ENCODE results near the gene EMILIN2. TPM values are rescaled to one million over a fixed set of nuclear protein-coding genes. Genes with fewer than 3 reads are reported as not detected.

EMILIN2 gene
- total and polyA plus RNA-seq, 2 of the 8 experiments (the other 6 are each of a cell fraction or from before 2014, with no cell fraction given), result 6.0 to 7.5 TPM

DNA sequence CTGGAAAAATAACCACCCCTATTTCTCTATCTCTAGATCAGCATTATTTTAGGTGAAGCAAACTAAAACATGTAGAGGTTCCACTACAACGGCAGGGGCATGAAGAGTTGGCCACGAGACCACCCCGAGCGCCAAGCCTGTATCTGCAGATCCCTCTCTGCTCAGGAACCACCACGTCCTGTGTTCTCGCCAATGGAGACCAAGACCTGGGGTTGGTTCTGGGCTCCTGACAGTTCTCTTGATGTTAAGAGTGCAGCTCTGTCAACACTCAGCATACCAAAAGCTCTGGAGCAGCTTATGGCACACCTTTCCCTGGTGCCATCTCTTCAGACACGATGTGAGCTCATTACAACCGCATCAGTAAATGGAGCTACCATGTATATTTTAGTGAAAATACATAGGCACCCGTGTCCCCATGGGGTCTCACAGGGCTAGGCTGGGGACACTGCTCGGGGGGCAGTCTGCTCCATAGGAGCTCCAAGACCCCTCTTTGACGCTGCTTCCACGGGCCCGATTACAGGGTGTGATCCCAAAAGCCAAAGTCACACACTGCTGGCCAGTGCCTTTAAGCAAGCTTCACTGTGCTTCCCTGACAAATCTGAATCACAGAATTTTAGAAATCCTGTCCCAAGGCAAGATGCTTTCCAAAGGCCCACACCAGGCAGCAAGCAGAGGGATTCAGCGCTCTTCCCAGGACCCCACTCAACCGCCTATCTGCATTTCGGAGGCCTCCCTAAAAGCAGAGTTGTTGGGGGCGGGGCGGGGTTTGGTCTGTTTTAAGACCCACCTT lies 72.2 kb downstream of the EMILIN2 start:
- WGBS, 2 experiments (ENCODE audit: extremely low coverage in 1 of 2, insufficient coverage in 1 of 2, insufficient read length in 1 of 2, insufficient replicate concordance in 2 of 2, low coverage in 1 of 2, low lambda C conversion rate in 2 of 2, missing lambda C conversion rate in 1 of 2), result 95% methylated on average over 18 of the region's 18 CpGs; no CpG with 5 or more reads in 1 of the 2 experiments
- Histone ChIP-seq H3K9me3 (ENCODE audit: insufficient read depth in 2 of 2, low read depth in 1 of 2, low read length in 1 of 2) (no peaks in the 10 kb centered on the region), H2BK120ac (replicated peaks; ENCODE audit: low read depth, low read length) (no peak overlapping the region), H3K23ac (ENCODE audit: insufficient read length) (no peak overlapping the region), H3K27ac (ENCODE audit: low read depth, low read length) (no peak overlapping the region), H3K36me3 (ENCODE audit: control insufficient read depth in 2 of 4, insufficient read depth in 4 of 4, low read length in 3 of 4) (peaks cover 6 to 21% (median 13%) of the 10 kb centered on the region in 4 experiments; a peak in 7 of 8 replicates), H4K8ac (ENCODE audit: extremely low read depth, insufficient read depth, low read length) (no peak overlapping the region), H3K27me3 (replicated peaks in 1 of 4; ENCODE audit: control insufficient read depth in 3 of 4, extremely low read depth in 1 of 4, insufficient read depth in 3 of 4, low read length in 3 of 4) (no peaks in the 10 kb centered on the region), H3K18ac (ENCODE audit: extremely low read depth, low read length) (no peak overlapping the region), H3K79me1 (ENCODE audit: low read depth, low read length) (no peaks in the 10 kb centered on the region; the same call in 1 of the 2 replicates), H3K9ac (replicated peaks in 1 of 4; ENCODE audit: extremely low read depth in 1 of 4, low read depth in 3 of 4, low read length in 3 of 4) (no peak overlapping the region), H3K23me2 (ENCODE audit: low read depth, low read length) (no peaks in the 10 kb centered on the region), H2BK15ac (ENCODE audit: low read length) (no peak overlapping the region), H3K79me2 (ENCODE audit: control insufficient read depth in 1 of 2, insufficient read depth in 2 of 2, low read length in 2 of 2) (no peaks in the 10 kb centered on the region), H2BK20ac (ENCODE audit: low read length) (no peak overlapping the region), H3K4me1 (replicated peaks in 1 of 4; ENCODE audit: control insufficient read depth in 3 of 4, insufficient read depth in 4 of 4, low read length in 3 of 4) (peaks cover 0 to 8% (median 5%) of the 10 kb centered on the region in 4 experiments; a peak in 4 of 7 replicates), H2AFZ (ENCODE audit: low read length) (no peak overlapping the region), H3K4me2 (ENCODE audit: insufficient read depth in 1 of 2, low read depth in 2 of 2, low read length in 2 of 2) (no peak overlapping the region), H3K56ac (replicated peaks; ENCODE audit: insufficient read length, low read depth, low read length) (no peak overlapping the region), H4K91ac (replicated peaks; ENCODE audit: insufficient read length, low read length) (no peak overlapping the region), H3K4ac (replicated peaks; ENCODE audit: insufficient read length, low read depth, low read length) (no peak overlapping the region), H2AK5ac (ENCODE audit: low read depth, low read length) (no peak overlapping the region), H4K20me1 (replicated peaks in 1 of 2; ENCODE audit: control insufficient read depth in 1 of 2, insufficient read depth in 2 of 2, low read length in 2 of 2) (no peaks in the 10 kb centered on the region), H2BK5ac (ENCODE audit: low read depth, low read length) (no peak overlapping the region), H3K4me3 (ENCODE audit: extremely low read depth in 1 of 4, insufficient read depth in 2 of 4, low read depth in 3 of 4, low read length in 4 of 4) (no peak overlapping the region), H2BK12ac (ENCODE audit: low read depth, low read length) (no peak overlapping the region), H3K14ac (ENCODE audit: insufficient read length) (no peak overlapping the region), H4K5ac (ENCODE audit: insufficient read length, low read depth, low read length) (no peak overlapping the region)
- no peak for DNase-seq (ENCODE audit: low read depth in 1 of 2, low spot score in 2 of 2)
- FAIRE-seq, result no peak
- POLR2A ChIA-PET (ENCODE audit: partially characterized antibody), result interaction anchor here (0.8 to 1.4 kb wide), 2 partner anchors 10 to 150 kb away, joined by 3 to 4 read pairs; no protein-coding TSS in a partner anchor
- CTCF ChIA-PET (ENCODE audit: partially characterized antibody), result interaction anchor here (0.6 to 3.6 kb wide), 3 partner anchors 11 to 210 kb away, joined by 4 to 14 read pairs (median 4); no protein-coding TSS in a partner anchor
- no peak for TF ChIP-seq RAD21 (IDR thresholded peaks at IDR 0.05 in 1 of 2, conservative IDR thresholded peaks at IDR 0.05 in 1 of 2; ENCODE audit: low read depth in 2 of 2, low read length in 2 of 2)
- no peak for TF ChIP-seq YY1 (IDR thresholded peaks at IDR 0.05; ENCODE audit: low read depth, low read length)
- TF ChIP-seq TAF1 (IDR thresholded peaks at IDR 0.05; ENCODE audit: low read depth, low read length), result no peak
- TF ChIP-seq TCF12 (IDR thresholded peaks at IDR 0.05; ENCODE audit: low read depth, low read length), result no peak
- no peak for TF ChIP-seq POLR2AphosphoS5 (IDR thresholded peaks at IDR 0.05; ENCODE audit: low read depth, low read length)
- TF ChIP-seq GTF2F1 (IDR thresholded peaks at IDR 0.05; ENCODE audit: borderline replicate concordance, low read depth, low read length), result no peak
- no peak for TF ChIP-seq SIRT6 (IDR thresholded peaks at IDR 0.05; ENCODE audit: low read length)
- TF ChIP-seq, protein P1, sequence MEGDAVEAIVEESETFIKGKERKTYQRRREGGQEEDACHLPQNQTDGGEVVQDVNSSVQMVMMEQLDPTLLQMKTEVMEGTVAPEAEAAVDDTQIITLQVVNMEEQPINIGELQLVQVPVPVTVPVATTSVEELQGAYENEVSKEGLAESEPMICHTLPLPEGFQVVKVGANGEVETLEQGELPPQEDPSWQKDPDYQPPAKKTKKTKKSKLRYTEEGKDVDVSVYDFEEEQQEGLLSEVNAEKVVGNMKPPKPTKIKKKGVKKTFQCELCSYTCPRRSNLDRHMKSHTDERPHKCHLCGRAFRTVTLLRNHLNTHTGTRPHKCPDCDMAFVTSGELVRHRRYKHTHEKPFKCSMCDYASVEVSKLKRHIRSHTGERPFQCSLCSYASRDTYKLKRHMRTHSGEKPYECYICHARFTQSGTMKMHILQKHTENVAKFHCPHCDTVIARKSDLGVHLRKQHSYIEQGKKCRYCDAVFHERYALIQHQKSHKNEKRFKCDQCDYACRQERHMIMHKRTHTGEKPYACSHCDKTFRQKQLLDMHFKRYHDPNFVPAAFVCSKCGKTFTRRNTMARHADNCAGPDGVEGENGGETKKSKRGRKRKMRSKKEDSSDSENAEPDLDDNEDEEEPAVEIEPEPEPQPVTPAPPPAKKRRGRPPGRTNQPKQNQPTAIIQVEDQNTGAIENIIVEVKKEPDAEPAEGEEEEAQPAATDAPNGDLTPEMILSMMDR (IDR thresholded peaks at IDR 0.05; ENCODE audit: control extremely low read depth in 1 of 3, insufficient read depth in 1 of 3, low read depth in 1 of 3, low read length in 3 of 3), result no peak
- TF ChIP-seq JUND (IDR thresholded peaks at IDR 0.05; ENCODE audit: low read length), result no peak
- no peak for TF ChIP-seq HDAC6 (IDR thresholded peaks at IDR 0.05; ENCODE audit: low read depth, low read length)
